ENCODE data around the gene DYRK1A.

DNA sequence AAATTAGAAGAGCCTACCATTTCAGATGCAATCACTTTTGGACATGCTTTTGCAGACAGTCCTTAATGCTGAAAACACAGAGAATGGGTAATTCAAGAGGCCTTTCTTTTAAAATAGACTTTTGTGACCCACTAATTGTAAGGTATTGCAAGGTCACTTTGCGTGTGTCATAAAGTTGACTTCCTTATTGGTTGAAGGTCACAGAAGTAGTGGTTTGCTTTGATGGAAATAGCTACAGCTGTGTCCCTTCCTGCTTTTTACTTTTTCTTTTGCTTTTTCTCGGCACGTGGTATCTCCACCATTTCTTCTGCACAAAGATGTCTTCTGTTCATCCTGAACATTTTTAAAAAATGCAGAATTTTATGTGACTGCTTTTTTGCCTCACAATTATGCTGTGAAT lies 146.8 kb downstream of the DYRK1A start:
- TF ChIP-seq, protein P1, sequence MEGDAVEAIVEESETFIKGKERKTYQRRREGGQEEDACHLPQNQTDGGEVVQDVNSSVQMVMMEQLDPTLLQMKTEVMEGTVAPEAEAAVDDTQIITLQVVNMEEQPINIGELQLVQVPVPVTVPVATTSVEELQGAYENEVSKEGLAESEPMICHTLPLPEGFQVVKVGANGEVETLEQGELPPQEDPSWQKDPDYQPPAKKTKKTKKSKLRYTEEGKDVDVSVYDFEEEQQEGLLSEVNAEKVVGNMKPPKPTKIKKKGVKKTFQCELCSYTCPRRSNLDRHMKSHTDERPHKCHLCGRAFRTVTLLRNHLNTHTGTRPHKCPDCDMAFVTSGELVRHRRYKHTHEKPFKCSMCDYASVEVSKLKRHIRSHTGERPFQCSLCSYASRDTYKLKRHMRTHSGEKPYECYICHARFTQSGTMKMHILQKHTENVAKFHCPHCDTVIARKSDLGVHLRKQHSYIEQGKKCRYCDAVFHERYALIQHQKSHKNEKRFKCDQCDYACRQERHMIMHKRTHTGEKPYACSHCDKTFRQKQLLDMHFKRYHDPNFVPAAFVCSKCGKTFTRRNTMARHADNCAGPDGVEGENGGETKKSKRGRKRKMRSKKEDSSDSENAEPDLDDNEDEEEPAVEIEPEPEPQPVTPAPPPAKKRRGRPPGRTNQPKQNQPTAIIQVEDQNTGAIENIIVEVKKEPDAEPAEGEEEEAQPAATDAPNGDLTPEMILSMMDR (IDR thresholded peaks at IDR 0.05), result no peak
- TF ChIP-seq POLR2AphosphoS5 (IDR thresholded peaks at IDR 0.05) (no peak), POLR2A (IDR thresholded peaks at IDR 0.05) (no peak)

Data from prostate gland (tissue), 2 donors.